ENCODE data around the gene TFDP2.

The TFDP2 gene

GRCh38 chr3:141960731-141961130, 188.6 kb downstream of the TFDP2 start:
- H3K27ac ChIP-seq = no peak overlapping the region
- TF ChIP-seq ZFX (IDR thresholded peaks at IDR 0.05; ENCODE audit: borderline replicate concordance) = no peak

GRCh38 chr3:141959589-141960554, 189.5 kb downstream of the TFDP2 start:
- no peak for TF ChIP-seq ZFX (IDR thresholded peaks at IDR 0.05; ENCODE audit: borderline replicate concordance)
- TF ChIP-seq CTCF (IDR thresholded peaks at IDR 0.05) = no peak
- no peak overlapping the region for H3K27ac ChIP-seq

- TF ChIP-seq ZFX (IDR thresholded peaks at IDR 0.05; ENCODE audit: borderline replicate concordance) (no peak), CTCF (IDR thresholded peaks at IDR 0.05) (no peak)
- H3K27ac ChIP-seq = no peak overlapping the region
Observed at GRCh38 chr3:141955175-141955574, 194.2 kb downstream of the TFDP2 start.

- H3K27ac ChIP-seq = no peak overlapping the region
- no peak for TF ChIP-seq ZFX (IDR thresholded peaks at IDR 0.05; ENCODE audit: borderline replicate concordance)
- TF ChIP-seq CTCF (IDR thresholded peaks at IDR 0.05) = no peak
Observed at GRCh38 chr3:141952611-141953010, 196.7 kb downstream of the TFDP2 start.

GRCh38 chr3:141950572-141951493, 198.5 kb downstream of the TFDP2 start:
- TF ChIP-seq CTCF (IDR thresholded peaks at IDR 0.05) (no peak), ZFX (IDR thresholded peaks at IDR 0.05; ENCODE audit: borderline replicate concordance) (no peak)

GRCh38 chr3:141949972-141950371, 199.4 kb downstream of the TFDP2 start:
- no peak overlapping the region for H3K27ac ChIP-seq
- TF ChIP-seq ZFX (IDR thresholded peaks at IDR 0.05; ENCODE audit: borderline replicate concordance) (no peak), CTCF (IDR thresholded peaks at IDR 0.05) (no peak)

More at GRCh38 chr3:141950572-141951493, 198.5 kb downstream of the TFDP2 start:
- no peak overlapping the region for H3K27ac ChIP-seq

GRCh38 chr3:141949399-141949798, 199.9 kb downstream of the TFDP2 start:
- H3K27ac ChIP-seq = no peak overlapping the region

More at GRCh38 chr3:141949399-141949798, 199.9 kb downstream of the TFDP2 start:
- no peak for TF ChIP-seq ZFX (IDR thresholded peaks at IDR 0.05; ENCODE audit: borderline replicate concordance)
- TF ChIP-seq CTCF (IDR thresholded peaks at IDR 0.05) = no peak

All from 22Rv1 (cell line).